GM21447 (cell line): ENCODE measurements around the gene LYZ.
"Not testable (repeated sequence)": the region's sequence is repeated elsewhere in the genome, so short reads cannot be mapped to it uniquely, and the experiment has no call there.

ENCODE experiments used
- ATAC-seq: cut with Tn5 transposase; IDR thresholded peaks from one replicate; pipeline ENCODE4 v1.9.1; 2021; ENCODE audit not compliant: unreplicated experiment

LYZ gene

DNA sequence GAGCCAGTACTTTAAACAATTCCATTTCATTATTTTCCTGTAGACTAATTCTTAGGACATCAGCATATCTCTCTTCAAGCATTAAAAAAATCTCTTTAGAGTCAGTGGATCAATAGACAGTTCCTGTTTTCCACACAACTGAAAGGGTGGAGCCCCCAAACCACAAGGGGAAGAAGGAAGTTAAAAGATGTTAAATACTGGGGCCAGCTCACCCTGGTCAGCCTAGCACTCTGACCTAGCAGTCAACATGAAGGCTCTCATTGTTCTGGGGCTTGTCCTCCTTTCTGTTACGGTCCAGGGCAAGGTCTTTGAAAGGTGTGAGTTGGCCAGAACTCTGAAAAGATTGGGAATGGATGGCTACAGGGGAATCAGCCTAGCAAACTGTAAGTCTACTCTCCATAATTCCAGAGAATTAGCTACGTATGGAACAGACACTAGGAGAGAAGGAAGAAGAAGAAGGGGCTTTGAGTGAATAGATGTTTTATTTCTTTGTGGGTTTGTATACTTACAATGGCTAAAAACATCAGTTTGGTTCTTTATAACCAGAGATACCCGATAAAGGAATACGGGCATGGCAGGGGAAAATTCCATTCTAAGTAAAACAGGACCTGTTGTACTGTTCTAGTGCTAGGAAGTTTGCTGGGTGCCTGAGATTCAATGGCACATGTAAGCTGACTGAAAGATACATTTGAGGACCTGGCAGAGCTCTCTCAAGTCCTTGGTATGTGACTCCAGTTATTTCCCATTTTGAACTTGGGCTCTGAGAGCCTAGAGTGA lies at the start of gene LYZ:
Gene LYZ, plus strand, starts transcription at position 220 of the 777 bp plus-strand sequence. Its CDS starts 28 bp downstream, at position 248.
- ATAC-seq: no peak

DNA sequence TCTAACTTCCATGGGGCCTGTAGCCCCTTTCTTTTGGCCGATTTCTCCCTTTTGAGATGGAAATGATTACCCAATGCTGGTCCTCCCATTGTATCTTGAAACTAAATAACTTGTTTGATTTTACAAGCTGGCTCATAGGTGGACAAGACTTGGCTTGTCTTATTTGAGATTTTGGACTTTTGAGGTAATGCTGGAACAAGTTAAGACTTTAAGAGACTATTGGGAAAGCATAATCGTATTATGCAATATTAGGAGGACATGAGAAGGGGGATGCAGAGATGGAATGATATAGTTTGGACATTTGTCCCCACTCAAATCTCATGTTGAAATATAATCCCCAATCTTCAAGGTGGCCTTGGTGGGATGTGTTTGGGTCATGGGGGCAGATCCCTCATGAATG lies 49.2 kb upstream of the LYZ start:
- ATAC-seq: no peak

DNA sequence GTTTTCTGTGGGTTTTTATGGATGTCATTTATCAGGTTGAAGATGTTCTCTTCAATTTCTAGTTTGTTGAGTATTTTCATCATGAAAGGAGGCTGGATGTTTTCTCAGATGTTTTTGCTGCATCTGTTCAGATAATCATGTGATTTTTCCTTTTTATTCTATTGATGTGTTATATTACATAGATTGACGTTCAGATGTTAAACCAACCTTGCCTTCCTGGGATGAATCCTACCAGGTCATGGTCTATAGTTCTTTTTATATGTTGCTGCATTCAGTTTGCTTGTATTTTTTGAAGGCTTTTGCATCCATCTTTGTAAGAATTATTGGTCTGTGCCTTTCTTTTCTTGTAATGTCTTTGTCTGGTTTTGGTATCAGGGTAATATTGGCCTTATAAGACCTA lies 43.9 kb upstream of the LYZ start:
- ATAC-seq: no peak

DNA sequence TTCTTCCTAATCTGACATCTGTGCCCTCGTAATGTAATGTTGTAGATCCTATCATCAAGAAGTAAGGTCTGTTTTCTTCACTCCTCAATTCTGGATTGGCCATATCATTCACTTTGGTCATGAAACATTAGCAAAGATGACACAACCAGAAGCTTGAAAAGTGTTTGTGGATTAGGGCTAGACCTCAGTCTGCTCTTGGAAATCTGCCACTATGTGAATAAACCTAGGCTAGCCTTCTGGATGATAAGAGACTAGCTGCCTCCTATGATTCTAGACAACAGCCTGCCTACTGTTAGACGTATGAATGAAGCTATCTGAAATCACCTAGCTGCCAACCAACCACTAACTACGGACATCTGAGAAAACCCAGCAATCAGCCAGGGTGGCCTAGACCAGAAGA lies 38.7 kb upstream of the LYZ start:
- ATAC-seq: no peak

DNA sequence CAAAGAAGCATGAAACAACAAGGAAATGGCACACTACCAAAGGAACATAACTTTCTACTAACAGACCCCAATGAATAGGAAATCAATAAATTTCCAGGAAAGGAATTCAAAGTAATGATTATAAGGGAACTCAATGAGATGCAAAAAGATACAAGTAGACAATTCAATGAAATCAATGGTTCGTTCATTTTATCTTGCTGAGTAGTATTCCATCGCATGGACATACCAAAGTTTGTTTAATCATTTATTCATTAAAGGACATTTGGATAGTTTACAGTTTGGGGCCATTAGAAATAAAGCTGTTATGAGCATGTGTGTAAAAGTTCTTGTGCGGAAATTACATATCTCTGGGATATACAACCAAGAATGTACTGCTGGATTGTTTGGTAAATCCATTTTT lies 35.0 kb upstream of the LYZ start:
- no peak for ATAC-seq

DNA sequence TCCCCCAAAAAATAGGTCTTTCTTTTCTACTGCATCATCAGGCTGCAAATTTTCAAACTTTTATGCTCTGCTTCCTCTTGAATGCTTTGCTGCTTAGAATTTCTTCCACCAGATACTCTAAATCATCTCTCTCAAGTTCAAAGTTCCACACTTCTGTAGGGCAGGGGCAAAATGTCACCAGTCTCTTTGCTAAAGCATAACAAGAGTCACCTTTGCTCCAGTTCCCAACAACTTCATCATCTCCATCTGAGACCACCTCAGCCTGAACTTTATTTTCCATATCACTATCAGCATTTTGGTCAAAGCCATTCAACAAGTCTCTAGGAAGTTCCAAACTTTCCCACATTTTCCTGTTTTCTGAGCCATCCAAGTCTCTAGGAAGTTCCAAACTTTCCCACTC lies 31.4 kb upstream of the LYZ start:
- ATAC-seq: not testable (repeated sequence)

DNA sequence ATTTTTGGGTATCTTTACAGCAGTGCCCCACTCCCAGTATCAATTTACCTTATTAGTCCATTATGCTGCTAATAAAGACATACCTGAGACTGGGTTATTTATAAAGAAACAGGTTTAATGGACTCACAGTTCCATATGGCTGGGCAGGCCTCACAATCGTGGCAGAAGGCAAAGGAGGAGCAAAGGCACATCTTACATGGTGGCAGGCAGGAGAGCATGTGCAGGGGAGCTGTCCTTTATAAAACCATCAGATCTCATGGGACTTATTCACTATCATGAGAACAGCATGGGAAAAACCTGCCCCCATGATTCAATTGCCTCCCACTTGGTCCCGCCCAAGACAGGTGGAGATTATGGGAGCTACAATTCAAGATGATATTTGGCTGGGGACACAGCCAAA lies 30.9 kb upstream of the LYZ start:
- not testable (repeated sequence) for ATAC-seq

DNA sequence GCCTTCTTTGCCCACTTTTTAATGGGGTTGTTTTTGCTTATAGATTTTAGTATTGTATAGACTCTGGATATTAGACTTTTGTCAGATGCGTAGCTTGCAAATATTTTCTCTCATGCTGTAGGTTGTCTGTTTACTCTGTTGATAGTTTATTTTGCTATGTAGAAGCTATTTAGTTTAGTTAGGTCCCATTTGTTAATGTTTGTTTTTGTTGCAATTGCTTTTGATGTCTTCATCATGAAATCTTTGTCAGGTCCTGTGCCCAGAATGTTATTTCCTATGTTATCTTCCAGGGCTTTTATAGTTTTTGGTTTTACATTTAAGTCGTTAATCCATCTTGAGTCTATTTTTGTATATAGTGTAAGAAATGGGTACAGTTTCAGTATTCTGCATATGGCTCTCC lies 30.0 kb upstream of the LYZ start:
- no peak for ATAC-seq

DNA sequence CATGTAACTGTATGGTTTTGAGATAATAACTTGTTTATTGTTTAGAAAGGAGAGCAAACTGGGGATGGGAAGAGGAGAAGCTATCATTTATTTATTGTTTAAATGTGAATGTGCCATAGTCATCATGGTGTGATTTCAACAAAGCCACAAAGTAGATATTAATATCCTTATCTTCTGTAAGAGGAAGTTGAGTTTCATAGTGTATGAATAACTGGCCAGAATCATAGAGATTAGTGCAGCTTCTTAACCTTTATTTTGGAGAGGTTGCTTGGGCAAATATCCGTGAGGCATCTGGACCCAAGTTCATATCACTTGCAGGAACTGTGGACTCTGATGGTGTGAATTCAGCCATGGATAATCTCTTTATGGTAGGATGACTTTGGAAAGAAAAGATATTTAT lies 26.8 kb upstream of the LYZ start:
- no peak for ATAC-seq

DNA sequence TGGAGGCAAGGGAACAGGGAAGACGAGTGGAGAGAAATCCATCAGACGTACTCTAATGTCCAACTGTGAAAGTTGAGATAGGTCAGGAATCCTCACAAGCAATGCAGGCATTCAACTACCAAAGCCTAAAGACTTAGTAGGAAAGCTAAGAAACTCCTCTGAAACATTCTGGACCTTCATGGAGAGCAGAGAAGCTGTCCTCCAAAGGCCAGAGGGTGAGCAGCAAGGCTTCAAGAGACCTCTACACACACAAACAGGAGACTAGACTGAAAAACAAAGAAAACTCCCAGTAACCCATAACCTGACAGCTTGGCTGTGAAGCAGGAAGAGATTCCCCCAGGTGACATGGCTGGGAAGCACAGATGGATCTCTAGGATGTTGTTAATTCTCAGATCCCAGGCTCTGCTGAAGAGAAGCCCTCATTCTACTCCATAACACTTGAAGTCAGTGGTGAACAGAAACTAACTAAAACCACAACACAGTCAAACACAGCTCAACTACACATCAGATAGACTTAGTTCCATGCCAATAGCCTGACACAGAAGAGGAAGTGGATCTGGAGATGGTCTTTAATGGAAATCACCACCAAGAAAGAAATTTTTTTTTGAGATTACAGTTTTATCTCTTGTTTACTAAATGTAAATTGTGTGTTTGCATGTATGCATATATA lies 23.2 kb upstream of the LYZ start:
- peak; percentile 97 for ATAC-seq

DNA sequence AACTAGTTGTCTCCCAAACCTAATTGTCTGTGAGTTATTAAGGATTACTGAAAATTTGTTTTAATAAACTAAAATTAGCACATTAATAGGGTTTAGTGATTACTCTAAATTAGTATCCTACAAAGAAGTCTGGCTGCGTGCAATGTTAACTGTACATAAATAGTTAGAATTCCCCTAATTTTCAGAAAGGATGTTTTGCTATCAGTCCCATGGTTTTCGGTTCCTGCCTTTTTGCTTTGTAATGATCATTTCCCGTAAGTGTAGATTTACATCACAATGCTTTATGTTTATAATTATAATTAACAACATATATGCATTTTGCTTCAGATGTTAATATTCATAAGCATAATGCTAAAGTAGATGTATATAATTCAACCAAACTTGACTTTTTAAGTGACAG lies 19.8 kb upstream of the LYZ start:
- ATAC-seq: no peak

DNA sequence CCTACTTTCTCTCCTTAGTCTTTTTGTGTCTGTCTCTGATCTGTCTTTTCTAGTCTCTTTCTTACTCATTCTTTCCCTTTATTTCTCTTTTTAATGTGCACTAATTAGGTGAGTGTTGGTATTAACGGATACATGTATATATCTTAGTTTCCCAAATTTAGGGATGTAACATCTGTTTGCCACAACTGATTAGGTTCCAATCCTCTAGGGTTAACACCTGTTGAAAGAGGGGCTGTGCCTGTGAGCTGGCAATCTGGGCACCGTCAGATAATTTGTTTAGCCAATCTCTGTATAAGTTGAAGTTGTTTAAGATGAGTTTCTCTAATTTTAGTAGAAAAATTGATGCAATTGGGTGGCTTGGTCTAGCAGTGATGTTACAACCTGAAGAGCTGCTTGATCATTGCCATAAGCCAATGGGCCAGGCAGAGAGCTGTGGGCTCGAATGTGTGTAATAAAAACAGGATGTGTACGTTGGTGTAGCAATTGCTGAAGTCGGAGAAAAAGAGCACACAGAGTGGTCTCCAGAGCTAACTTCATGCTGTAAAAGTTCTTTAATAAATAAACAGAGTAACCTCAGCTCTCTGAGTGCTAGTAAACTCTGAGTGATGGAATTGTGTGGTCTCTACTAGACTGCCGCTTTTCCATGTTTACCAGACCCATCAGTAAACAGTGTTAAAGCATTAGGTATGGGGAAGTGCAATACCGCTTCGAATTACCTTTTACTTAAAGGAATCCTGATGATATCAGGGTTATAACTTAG lies 18.3 kb upstream of the LYZ start:
- no peak for ATAC-seq

DNA sequence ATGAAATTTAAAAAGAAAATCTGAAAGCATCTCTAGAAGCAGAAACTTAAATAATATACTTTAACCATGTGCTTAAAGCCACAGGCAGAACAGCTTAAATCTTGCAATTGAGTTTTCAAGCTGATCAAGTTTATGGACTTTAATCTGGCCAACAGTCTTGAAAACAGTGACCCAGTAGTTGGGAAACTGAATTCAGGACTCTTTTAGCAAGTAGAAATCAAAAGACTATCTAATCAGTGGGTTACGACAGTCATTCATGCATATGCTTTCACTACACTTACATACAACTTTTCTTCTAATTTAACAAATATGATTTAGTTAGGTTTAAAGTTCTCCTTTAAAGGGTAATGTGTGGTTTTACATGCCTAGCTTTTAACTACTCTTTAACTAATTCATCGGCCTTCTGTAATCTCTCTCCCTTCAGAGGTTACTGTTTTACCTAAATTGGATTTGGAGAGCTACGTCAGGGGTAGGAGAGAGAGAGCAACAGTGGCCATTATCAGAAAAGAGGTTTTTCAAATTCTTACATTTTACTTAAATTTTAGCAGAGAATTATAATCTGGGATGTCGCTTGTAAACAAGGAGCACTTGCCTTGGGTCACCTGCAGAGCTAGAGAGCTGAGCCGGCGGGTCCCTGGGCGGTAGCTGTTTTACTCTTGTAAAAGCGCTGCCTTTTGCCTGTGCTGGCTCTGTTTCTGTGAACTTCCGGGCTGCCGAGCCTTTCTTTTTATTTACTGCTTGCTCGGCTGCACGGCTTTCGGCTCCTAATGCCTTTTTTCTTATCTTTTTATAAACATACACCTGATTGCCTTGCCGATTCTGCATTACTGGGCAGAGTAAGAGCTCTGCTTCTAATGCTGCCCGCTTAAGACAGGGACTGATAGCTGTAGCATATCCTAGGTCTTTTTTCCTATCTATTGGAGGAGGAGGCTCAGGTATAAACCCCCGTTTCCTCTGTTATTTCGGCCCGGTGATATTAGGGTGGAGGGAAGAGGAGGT lies 17.4 kb upstream of the LYZ start:
- ATAC-seq: peak; percentile 67

DNA sequence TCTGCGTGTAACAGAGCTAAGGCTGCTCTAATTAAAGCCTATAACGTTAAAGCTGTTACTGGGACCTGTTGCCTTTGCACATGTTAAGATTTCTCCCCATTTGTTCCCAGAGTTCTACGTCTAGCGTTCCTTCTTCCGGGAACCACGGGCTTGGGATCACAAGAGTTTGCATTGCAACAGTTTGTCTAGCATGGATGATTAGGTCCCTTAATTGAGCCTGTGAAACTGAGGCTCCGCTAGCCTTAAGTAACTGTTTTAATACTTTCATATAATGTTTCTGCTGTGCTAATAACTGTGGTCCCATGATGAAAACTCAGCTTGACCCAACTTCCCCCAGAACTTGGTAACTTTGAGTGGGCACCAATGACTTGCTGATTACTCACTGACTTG lies 16.7 kb upstream of the LYZ start:
- ATAC-seq: no peak

DNA sequence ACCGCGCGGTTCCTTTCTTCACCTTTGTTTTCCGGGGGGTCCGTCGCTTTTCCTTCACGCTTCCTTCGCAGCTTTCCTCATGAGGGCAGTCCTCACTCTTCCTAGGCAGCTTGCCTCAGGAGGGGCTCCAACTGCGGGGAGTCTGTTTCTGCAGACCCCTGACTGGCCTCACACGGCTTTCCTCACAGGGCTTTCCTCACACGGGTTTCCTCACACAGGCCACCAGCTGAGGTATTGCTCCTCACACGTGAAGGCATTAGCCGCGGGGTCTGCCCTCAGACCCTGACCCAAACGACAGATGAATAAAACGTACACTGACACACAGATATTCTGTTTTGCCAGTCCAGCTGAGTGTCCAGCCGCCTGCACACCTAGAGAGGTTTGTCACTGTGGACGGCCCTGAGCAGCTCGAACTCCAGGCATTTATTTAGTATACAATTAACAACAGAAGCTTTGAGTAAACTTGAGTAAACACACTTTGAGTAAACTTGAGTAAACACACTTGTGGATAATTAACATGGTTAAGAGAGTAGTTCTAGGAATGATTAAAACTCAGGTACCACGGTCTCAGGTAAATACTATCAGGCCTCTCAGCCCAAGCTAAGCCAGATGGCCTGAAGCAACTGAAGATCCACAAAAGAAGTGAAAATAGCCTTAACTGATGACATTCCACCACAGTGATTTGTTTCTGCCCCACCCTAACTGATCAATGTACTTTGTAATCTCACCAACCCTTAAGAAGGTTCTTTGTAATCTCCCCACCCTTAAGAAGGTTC lies 16.1 kb upstream of the LYZ start:
- no peak for ATAC-seq

DNA sequence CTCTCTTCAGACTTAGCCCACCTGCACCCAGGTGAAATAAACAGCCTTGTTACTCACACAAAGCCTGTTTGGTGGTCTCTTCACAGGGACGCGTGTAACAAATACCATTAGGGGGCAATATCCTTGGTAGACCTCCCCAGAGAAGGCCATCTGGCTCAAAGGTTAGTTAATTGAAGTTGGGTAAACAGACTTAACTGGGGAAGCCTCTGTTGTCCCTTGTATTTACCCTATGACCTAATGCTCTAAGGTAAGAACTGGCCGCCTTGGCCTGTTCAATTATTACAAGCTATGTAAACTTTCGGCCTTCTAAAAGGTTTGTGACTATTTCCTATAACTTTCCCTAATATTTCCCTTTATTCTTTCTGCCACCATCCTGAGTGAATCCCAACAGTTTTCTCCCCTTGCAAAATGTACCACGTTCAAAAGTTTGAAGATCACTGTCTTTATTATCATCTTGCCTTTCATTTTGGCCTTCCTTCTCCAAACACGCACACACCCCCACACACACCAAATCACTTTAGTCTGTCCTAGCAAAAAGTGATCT lies 15.3 kb upstream of the LYZ start:
- no peak for ATAC-seq

DNA sequence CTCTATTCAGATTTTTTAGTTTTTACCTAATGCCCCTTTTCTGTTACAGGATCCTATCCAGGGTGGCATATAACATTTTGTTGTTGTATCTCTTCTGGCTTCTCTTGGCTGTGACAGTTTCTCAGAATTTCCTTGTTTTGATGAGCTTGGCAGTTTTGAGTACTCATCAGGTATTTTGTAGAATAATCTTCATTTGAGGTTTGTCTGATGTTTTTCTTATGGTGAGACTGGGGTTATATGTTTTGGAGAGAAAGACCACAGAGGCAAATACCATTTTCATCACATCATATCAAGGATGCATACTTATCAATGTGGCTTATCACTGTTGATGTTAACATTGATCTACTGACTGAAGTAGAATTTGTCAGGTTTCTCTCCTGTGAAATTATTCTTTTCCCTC lies 14.0 kb upstream of the LYZ start:
- no peak for ATAC-seq

DNA sequence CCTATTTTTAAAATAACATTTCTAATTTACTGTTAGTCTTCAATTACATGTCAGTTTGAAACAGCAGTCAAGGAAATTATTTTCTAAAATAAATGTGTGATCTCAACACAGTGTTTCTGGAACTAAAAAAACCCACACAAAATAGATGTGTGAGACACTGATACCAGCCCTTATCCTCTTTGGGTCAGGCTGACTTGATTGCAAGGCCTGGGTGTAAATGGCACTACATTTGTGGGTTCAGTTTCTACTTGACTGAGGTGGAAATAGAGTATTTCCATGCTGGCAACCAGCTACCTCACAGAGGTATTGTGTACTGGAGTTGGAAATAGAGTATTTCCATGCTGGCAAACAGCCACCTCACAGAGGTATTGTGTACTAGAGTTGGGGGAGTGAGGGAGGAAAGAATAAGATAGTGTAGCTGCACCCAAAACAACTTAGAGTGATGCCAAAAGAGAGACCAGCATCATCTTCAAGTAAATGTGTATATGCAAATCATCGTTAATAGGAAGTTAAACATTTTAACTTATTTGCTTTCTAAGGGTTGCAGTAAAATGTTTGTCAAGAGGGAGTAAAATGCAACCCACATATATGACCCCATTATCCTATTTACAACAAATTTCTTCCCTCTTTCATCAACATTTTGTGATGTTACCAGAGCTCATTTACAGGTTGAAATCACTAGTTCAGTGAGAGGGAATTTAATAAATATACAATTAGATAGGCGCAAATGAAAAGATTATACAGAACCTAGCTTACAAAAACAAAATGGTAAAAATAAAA lies 10.7 kb upstream of the LYZ start:
- no peak for ATAC-seq
